K562 (cell line): ENCODE results near the gene GLDC. TPM values are rescaled to one million over a fixed set of nuclear protein-coding genes. Genes with fewer than 3 reads are reported as not detected.

Experiments used
- ATAC-seq: fragments of 200-7000 bp; cut with Tn5 transposase; 3 replicates; pipeline ENCODE4 v1.9.1; 2020; ENCODE audit warnings: moderate library complexity
- BruUV-seq: library from RNA; stranded (reverse); fragments of 400-500 nt; replicated peaks from 2 replicates; lab custom pipeline; 2021; lab: Mats Ljungman, UMichigan
- CTCF ChIA-PET: fragments of 300-600 bp; formaldehyde crosslinking; extraction: SDS; loops from one replicate; lab custom pipeline; 2021; ENCODE audit warnings: low intra/inter-chr PET ratio; lab: Yijun Ruan, JAX
- POLR2A ChIA-PET: fragments of 300-600, 350-650 bp; sonication (Branson Sonifier 250); formaldehyde crosslinking; extraction: SDS; loops from one replicate; lab custom pipeline; 2021; ENCODE audit warnings: antibody characterized with exemption, inconsistent platforms; lab: Yijun Ruan, JAX
- DNase-seq, 4 experiments: peaks; one replicate each; pipeline versions ENCODE4 v3.0.0 to v3.0.0-alpha.2; 2011 to 2018; ENCODE audit warnings: low spot score in 3 of 4, mixed read lengths in 3 of 4; ENCODE audit errors: extremely low read depth in 1 of 4
- FAIRE-seq: peaks from 2 replicates; lab custom pipeline; 2011; peaks lifted over from hg19 to GRCh38; lab: Jason Lieb, UNC
- H2AFZ ChIP-seq: 2 replicates; pipeline ENCODE4 v1.6.0; 2011; ENCODE audit warnings: low read depth, low read length, control low read depth, inconsistent platforms
- H3K27ac ChIP-seq: fragments of 200-600 bp; 3 replicates; pipeline ENCODE4 v1.8.0; 2011; ENCODE audit warnings: low read depth, mild to moderate bottlenecking, control low read depth, inconsistent platforms, low read length, moderate library complexity, mixed read lengths; ENCODE audit errors: extremely low read depth
- H3K27me3 ChIP-seq, 2 experiments: fragments of 300-600 bp in 1 of 2; 2 replicates in 1 of 2; 3 replicates in 1 of 2; pipeline versions ENCODE4 v1.6.0 to v1.8.0; 2011; ENCODE audit warnings: inconsistent platforms in 2 of 2, low read length in 2 of 2, mild to moderate bottlenecking in 1 of 2, mixed read lengths in 1 of 2, moderate library complexity in 1 of 2; ENCODE audit not compliant: control insufficient read depth in 2 of 2, insufficient read depth in 2 of 2
- H3K36me3 ChIP-seq: fragments of 300-600 bp; 3 replicates; pipeline ENCODE4 v1.8.0; 2011; ENCODE audit warnings: mild to moderate bottlenecking, low read length, inconsistent platforms; ENCODE audit not compliant: control insufficient read depth, insufficient read depth
- H3K4me1 ChIP-seq, 2 experiments: fragments of 200-600 bp in 1 of 2; replicated peaks in 1 of 2; 2 replicates in 1 of 2; 3 replicates in 1 of 2; pipeline versions ENCODE4 v1.5.1 to v1.8.0; 2011; ENCODE audit warnings: inconsistent platforms in 2 of 2, low read length in 2 of 2, mild to moderate bottlenecking in 1 of 2, mixed read lengths in 1 of 2, moderate library complexity in 1 of 2; ENCODE audit not compliant: control insufficient read depth in 2 of 2, insufficient read depth in 2 of 2
- H3K4me2 ChIP-seq: 2 replicates; pipeline ENCODE4 v1.6.1; 2011; ENCODE audit warnings: low read length, control low read depth, inconsistent platforms, mixed read lengths; ENCODE audit not compliant: insufficient read depth
- H3K4me3 ChIP-seq: fragments of 200-600 bp; sonication (generic), shearing (Covaris generic); 2 replicates; pipeline ENCODE4 v1.5.1; 2016; ENCODE audit warnings: control low read depth, inconsistent platforms
- H3K79me2 ChIP-seq: fragments of 200-600 bp; 3 replicates; pipeline ENCODE4 v1.8.0; 2011; ENCODE audit warnings: low read length, inconsistent platforms; ENCODE audit not compliant: control insufficient read depth, insufficient read depth
- H3K9ac ChIP-seq, 2 experiments: 2 replicates each; pipeline versions ENCODE4 v1.6.0 to v1.6.1; 2011; ENCODE audit warnings: low read depth in 2 of 2, low read length in 2 of 2, control low read depth in 1 of 2, inconsistent platforms in 1 of 2, mild to moderate bottlenecking in 1 of 2, mixed read lengths in 1 of 2; ENCODE audit not compliant: insufficient read depth in 1 of 2
- H3K9me1 ChIP-seq: one replicate; pipeline ENCODE4 v1.6.0; 2011; ENCODE audit warnings: inconsistent platforms, mild to moderate bottlenecking, low read length, moderate library complexity; ENCODE audit not compliant: control insufficient read depth, insufficient read depth
- H3K9me3 ChIP-seq: replicated peaks from 2 replicates; pipeline ENCODE4 v1.5.1; 2011; ENCODE audit warnings: low read depth, low read length, inconsistent platforms; ENCODE audit not compliant: control insufficient read depth, insufficient read depth
- H4K20me1 ChIP-seq: replicated peaks from 2 replicates; pipeline ENCODE4 v1.6.1; 2011; ENCODE audit warnings: low read length, inconsistent platforms, mixed read lengths; ENCODE audit not compliant: control insufficient read depth, insufficient read depth
- HMBOX1 ChIP-seq: sonication (generic); IDR thresholded peaks from 2 replicates; pipeline ENCODE4 v1.6.1; 2016
- NR1H2 ChIP-seq: sonication (generic); formaldehyde crosslinking; IDR thresholded peaks from 2 replicates; pipeline ENCODE4 v1.4.0; 2020; ENCODE audit warnings: mild to moderate bottlenecking, missing genetic modification reagents
- STAT6 ChIP-seq: sonication (generic); formaldehyde crosslinking; IDR thresholded peaks from 2 replicates; pipeline ENCODE4 v1.8.1; 2023; ENCODE audit warnings: mild to moderate bottlenecking, missing genetic modification reagents
- WGBS: fragments of 100-300 bp; shearing (Covaris generic); methylation state at CpG from one replicate; pipeline ENCODE4 v1.1.6; 2016; ENCODE audit warnings: low coverage, mixed read lengths; ENCODE audit not compliant: insufficient coverage; ENCODE audit errors: missing lambda C conversion rate; 5-methylcytosine and 5-hydroxymethylcytosine counted together
- in situ Hi-C: fragments of 300-500 bp; cut with MboI; formaldehyde crosslinking; loops from 4 replicates; pipeline ENCODE4 v1.15.0; 2018; ENCODE audit warnings: inconsistent platforms, mixed read lengths
- intact Hi-C: fragments of 100-400 bp; cut with micrococcal nuclease; formaldehyde crosslinking; loops from 2 replicates; pipeline ENCODE4 v1.14.2; 2022
- polyA plus RNA-seq, 8 experiments: library from polyadenylated mRNA; depleted of rRNA in 4 of 8; stranded (reverse) in 5 of 8; unstranded in 3 of 8; fragments of >200 nt; fragmentation: Nextera tagmentation in 2 of 8; fragmentation: Illumina TruSeq in 1 of 8; extraction: Ambion mirVana in 2 of 8; extraction: Trizol in 1 of 8; gene quantifications; 2 replicates each; pipeline versions ENCODE4 v1.2.1 to v1.2.3, GENCODE V29; 2011 to 2014; ENCODE audit warnings: inconsistent platforms in 1 of 8, missing spikeins in 1 of 8
- total RNA-seq, 7 experiments: library from RNA; depleted of rRNA in 6 of 7; stranded (reverse); fragments of >200 nt in 6 of 7; fragmentation: Illumina TruSeq in 2 of 7; extraction: Trizol in 2 of 7; gene quantifications; 2 replicates each; pipeline versions ENCODE4 v1.2.1 to v1.2.3, GENCODE V29; 2011 to 2021; ENCODE audit warnings: low replicate concordance in 1 of 7

The GLDC gene
- total and polyA plus RNA-seq, 9 of the 15 experiments (the other 6 are each of a cell fraction or from before 2014, with no cell fraction given): 0.03 to 0.27 (median 0.08) TPM; not detected in 6

DNA sequence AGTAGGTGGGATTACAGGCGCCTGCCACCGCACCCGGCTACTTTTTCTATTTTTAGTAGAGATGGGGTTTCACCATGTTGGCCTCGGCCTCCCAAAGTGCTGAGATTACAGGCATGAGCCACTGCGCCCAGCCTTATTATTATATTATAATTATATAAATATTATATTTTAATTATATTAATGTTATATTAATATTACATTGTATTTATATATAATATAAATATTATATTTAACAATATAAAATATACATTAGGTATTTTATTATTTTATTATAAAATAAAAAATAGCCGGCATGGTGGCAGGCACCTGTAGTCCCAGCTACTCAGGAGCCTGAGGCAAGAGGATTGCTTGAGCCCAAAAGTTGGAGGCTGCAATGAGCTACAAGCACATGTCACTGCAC lies 21.6 kb upstream of the GLDC start:
- no peak for FAIRE-seq
- CTCF ChIA-PET: interaction anchor here (0.6 kb wide), 1 partner anchor 313 kb away, joined by 3 read pairs; no protein-coding TSS in a partner anchor
- Histone ChIP-seq H3K9ac (no peak overlapping the region), H3K4me1 (no peaks in the 10 kb centered on the region; a peak in 2 of 5 replicates), H3K27me3 (no peaks in the 10 kb centered on the region), H3K79me2 (no peaks in the 10 kb centered on the region), H4K20me1 (no peaks in the 10 kb centered on the region), H3K4me3 (no peak overlapping the region), H3K4me2 (no peak overlapping the region), H3K9me1 (no peaks in the 10 kb centered on the region), H2AFZ (no peak overlapping the region), H3K9me3 (no peaks in the 10 kb centered on the region), H3K36me3 (no peaks in the 10 kb centered on the region), H3K27ac (no peak overlapping the region)
- DNase-seq: no peak
- BruUV-seq: no TSS peak
- in situ Hi-C loops (no loop called here), intact Hi-C loops (loop anchor here (1.0 to 5.0 kb wide), 2 partner anchors 80 to 313 kb away; no protein-coding TSS in a partner anchor)
- POLR2A ChIA-PET: interaction anchor here (0.6 kb wide), 1 partner anchor 310 kb away, joined by 3 read pairs; no protein-coding TSS in a partner anchor
- WGBS: 55% methylated on average over 6 of the region's 6 CpGs
- ATAC-seq: no peak
- TF ChIP-seq NR1H2 (CRISPR knock-in tag): no peak

DNA sequence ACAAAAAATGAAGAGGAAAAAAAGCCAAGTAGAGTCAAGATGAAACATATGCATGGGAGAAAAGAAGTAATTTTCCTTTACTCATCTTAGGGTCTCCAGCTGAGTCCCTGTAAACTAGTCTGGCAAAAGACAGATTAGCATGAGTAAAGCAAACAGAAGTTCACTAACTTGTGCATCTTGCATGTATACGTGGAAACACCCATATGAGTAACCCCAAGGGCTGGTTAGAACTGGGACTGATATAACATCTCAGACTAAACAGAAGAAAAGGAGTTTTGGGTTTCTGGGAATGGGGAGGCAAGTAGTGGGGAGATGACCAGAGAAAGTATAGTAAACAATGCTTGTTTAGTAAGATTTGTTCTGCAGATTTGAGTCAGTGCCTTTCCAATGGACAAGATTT lies 20.1 kb upstream of the GLDC start:
- H3K9ac ChIP-seq: no peak overlapping the region
- in situ Hi-C loops (no loop called here), intact Hi-C loops (loop anchor here (5.0 kb wide), 1 partner anchor 78 kb away; no protein-coding TSS in a partner anchor)
- DNase-seq (no peak), FAIRE-seq (no peak), ATAC-seq (no peak)
- no peaks in the 10 kb centered on the region; a peak in 1 of 5 replicates for H3K27me3 ChIP-seq
- BruUV-seq: no TSS peak
- no peak overlapping the region for H3K4me2 ChIP-seq
- no peak overlapping the region for H3K27ac ChIP-seq
- H3K9me1 ChIP-seq: no peaks in the 10 kb centered on the region
- no peaks in the 10 kb centered on the region for H4K20me1 ChIP-seq
- 0% methylated on average over 1 of the region's 1 CpG for WGBS
- H3K4me1 ChIP-seq: no peaks in the 10 kb centered on the region; a peak in 1 of 5 replicates
- no peaks in the 10 kb centered on the region for H3K36me3 ChIP-seq
- H3K79me2 ChIP-seq: no peaks in the 10 kb centered on the region
- ChIA-PET CTCF (no interaction called here), POLR2A (no interaction called here)
- H3K9me3 ChIP-seq: no peaks in the 10 kb centered on the region
- H2AFZ ChIP-seq: no peak overlapping the region
- no peak for TF ChIP-seq STAT6 (CRISPR knock-in tag)
- TF ChIP-seq HMBOX1: peak; percentile 77
- no peak overlapping the region for H3K4me3 ChIP-seq
